HG03354 (cell line): ENCODE results near the gene LDLRAD4.
"Not testable (repeated sequence)": the region's sequence is repeated elsewhere in the genome, so short reads cannot be mapped to it uniquely, and the experiment has no call there.

Source experiments
- ATAC-seq: cut with Tn5 transposase; IDR thresholded peaks from one replicate; pipeline ENCODE4 v1.9.1; 2021; ENCODE audit warnings: mild to moderate bottlenecking; ENCODE audit not compliant: unreplicated experiment, poor library complexity, severe bottlenecking

The LDLRAD4 gene

DNA sequence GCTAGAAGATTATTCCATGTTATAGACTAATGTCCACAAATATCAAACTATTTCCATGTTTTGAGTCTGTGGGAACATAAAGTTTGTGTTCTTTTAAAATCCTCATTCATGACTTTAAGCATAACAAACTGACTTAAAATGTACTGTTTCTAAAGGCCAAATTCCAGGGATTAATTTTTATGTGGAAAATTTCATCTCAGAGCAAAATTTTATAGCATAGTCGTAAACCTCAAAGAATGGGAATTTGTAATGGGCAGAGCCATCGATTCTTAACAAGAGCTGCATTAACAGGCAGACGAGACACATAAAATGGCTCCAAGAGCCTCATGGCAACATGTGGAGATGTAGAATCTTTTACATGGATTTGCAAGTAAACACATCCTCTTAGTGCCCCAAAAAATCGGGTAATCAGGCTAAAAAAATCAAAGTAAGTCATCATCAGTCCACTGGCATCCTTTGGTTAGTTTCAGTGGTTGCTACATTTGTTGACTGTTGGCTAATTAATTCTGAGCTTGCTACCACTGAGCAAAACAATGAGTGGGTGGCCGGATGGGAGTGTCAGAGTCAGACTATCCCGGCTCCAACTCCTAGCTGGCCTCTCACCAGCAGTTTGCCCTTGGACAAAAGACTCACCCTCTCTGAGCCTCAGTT, 388.2 kb downstream of the LDLRAD4 start:
- no peak for ATAC-seq

DNA sequence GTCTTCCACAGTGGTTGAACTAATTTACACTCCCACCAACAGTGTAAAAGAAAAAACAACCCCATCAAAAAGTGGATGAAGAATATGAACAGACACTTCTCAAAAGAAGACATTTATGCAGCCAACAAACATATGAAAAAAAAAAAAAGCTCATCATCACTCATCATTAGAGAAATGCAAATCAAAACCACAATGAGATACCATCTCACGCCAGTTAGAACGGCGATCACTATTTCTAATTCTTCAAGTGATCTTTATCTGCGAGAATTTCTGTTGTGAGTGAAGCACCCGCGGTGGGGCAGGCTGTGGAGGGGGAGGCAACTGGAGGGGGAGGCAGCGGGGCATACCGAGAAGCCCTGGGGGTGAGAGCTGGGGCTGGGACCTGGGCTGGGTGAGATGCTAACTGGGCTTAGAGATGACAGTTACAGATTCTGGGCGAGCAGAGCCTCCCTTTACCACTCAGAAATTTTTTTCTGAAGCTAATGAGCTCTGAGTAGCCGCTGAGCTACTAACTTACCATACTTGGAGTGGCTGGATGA, 389.5 kb downstream of the LDLRAD4 start:
- ATAC-seq, result not testable (repeated sequence)

DNA sequence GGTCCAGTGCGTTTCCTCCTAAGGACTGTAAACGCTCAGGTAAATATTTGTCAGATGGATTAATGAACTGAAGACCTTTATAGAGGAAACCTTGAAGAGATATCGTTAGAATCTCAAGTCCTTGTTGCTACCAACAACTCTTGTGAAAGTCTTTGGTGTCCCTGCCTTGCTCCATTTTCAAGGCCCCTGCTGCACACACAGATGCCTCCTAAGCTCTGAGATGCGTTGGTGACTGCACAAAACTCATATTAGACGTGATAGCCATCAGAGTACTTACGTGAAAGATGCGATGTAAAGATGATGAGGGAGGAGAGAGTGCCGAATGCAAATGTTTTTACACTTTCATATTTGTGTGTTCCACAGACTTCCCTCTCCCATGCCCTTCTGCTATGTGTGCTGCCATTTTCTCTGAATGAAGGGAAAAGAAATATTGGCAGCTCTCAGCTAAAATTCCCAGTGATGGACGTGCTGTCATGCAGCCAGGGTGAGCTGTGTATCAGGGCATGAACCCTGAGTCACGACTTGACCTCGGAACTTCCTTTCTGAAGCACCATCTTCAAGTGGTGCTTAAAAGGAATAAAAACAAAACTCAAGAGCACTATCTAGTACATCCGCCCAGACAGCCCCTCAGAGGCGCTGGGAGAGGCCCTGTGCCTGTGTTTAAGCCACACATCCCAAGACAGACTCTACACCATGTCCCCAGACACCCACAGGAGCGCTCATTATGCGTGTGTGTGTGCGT, 390.4 kb downstream of the LDLRAD4 start:
- ATAC-seq, result no peak

DNA sequence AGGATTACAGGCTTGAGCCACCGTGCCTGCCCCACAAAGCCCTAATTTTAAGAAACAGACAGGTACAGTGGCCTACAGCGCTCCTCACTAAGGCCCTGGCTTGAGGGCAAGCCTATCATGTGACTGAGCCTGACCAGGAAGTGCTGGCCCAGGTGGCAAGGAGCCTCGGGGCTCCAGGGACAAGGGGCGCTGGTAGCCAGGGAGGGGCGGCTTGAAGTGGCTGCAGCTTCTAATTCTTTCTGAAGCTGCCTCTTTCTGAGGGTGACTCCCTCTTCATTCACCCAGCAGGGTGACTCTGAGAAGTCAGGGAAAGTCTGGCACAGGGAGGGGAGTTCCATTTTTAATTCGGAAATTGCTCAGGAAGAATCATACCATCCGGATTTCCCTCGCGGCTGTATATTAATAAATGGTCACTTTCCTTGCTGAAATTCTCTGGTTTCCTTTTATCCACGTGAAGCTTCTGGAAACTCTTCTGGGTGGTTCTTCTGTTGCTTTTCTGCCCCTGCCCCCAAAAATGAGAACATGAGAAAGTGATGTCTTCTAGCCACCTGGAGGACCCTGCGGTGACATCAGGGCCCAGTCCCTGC, 392.1 kb downstream of the LDLRAD4 start:
- no peak for ATAC-seq

DNA sequence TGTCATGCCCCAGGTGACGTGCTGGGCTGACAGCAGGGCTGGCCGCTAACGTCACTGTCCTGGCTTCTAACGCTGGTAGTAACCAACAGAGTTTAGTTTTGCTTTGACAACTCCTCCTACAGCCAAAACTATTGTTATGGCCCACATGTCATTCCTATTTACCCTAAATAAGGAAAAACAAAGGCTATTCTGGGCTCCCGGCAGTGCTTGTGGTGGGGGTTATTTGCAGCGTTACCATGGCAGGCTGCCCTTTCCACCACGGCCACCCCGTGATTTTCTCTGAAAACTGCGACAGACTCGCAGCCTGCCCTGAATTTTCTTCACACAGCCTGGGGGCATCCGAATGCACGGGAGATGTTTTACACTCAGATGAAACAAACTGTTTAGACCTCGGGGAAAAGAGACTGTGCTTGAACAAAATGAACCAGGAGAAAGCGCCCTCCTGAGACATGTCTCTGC, 392.6 kb downstream of the LDLRAD4 start:
- ATAC-seq, result peak; percentile 46

DNA sequence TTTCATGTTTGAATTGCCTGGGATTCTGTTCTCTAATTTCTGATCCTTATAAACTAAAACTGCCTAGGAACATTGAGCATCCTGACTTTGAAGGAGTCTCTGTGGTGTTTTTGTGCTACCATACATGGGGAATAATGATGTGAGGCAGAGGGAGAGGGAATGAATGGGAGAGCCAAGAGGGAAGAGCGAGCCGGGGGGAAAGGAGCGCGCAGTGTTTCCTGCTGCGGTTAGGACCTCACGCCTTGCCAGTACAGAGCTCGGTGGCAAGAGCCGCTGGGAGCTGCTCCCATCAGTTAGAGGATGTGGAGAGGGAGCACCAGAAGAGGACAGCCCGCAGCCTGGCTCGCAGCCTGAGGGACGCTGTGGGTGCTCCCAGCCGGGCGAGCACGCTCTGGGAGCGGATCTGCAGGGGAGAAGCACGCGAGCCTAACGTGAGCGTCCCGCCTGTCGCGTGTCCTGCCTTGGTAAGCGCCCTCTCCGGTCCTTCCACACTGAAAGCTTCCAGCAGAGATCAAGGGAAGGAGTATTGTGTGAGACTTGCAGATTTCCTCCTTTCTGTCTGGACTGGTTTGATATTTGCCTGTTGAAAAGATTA, 393.1 kb downstream of the LDLRAD4 start:
- peak; percentile 2 for ATAC-seq

DNA sequence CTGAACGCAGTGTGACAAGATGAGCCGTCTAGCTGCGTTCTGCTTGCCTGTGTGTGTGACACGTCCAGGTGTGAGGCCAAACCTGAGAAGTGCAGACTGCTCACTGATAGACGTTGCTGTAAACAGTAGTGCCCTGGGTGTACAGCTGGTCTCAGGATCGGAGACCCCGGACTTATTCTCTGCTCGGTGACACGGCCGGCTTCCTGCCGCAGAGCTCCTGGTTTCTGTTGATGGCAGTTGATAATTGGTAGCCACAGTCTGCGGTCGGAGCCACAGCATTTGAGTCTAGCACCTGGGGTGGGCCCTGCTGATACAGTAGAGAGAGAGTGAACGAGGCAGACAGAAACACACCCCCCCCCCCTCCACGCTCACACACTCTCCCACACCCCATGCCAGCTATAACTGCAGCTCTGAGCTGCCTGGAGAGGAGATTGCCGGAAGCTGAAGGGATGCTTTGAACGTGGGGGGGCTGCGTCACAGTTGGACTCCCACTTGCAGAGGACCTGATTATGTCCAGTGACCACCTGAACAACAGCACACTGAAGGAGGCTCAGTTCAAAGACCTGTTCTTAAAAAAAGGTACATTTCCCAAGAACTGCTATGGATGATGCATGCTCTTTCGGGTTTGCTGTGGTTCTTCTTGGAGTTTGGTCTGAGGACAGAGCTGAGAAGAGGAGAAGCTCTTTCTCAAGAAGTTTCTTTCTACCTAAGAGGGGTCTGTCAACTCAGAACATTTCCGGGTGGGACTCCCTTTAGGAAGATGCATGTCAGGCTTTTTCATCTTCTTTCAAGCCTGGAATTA, 393.8 kb downstream of the LDLRAD4 start:
- ATAC-seq, result peak; percentile 66

DNA sequence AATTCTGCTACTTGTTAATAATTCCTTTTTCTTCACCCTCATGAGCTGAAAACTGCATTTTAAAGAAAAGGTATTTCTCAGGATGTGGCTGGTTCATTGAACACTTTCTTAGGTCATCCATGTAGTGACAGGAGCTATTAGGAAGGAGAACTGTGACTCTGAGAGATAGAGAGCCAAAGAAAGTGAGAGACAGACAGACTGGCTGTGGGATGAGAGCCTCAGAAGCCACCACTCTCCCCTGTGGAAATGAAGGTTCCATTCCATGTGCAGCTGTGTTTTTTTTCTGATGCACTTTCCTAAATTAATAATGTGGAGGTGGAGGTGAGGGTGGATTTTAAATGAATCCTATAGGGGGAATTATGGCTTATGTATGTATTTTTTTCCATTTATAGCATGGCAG, 394.5 kb downstream of the LDLRAD4 start:
- no peak for ATAC-seq

DNA sequence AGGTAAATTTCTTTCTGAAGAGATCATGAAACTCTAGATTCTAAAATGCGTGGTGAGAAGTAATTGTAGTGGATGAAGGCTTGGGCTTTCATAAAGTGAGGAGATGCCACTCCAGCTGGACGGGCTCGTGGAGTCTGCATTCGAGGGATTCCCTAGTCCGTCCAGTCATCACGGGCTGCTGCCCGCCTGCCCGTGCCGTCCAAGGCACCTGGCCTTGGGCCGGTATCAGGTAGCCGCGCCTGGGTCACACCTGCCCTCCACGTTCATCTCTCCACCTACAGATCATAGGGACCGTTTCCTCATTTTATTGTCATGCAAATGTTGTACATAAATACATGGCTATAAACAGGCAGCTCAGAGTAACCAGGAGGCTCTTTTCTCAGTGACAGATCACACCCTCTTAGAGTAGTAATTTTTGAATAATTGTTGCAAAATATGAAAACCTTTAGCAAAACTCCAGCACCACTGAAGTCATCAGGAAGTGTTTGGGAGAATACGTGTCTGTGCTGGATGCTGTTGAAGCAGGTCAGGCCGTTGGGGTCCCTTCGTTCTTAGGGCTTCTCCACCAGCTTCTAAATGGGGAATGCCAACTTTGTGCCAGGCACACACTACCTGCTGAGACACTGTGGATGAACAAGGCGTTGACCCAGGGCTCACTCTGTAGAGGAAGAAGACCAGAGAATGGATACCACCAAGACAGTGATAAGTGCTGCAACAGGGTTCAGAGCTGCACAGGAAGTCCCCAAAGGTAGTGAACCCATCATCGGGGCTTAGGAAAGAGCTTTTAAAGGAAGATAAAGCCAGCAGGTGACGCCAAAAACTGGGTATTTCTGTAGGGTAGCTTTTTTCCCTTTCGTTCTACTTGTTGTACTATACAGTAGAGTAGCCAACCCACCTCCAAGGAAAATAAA, 395.3 kb downstream of the LDLRAD4 start:
- ATAC-seq, result no peak

DNA sequence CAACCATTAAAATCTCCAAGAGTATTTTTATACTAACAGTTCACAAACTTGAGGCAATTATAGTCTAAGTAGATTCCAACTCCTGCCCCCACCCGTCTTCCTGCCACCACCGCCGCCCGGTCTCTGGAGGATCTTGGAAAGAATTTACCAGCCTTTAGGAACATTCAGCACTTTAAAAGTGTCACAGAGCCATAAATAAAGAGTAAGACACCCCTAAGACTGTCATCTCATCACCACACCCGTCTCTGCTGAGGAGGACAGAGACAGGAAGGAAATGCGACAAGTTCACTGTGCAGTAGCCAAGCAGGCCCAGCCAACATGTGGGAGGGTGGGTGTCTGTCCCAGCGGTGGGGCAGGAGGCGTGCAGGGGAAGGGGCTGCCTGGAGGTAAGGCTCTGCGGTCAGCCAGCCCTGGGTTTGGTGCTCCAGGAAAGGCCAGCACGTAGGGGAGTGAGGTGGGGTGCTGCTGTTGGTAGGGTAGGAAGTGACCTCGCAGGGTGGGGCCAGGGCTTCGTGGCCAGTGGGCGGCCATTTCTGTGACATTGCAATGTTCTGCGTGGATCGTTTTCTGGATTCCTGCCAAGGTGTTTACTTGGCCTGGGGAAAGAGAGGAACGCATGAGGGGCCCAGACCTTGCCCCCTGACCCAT, 396.2 kb downstream of the LDLRAD4 start:
- ATAC-seq, result no peak

DNA sequence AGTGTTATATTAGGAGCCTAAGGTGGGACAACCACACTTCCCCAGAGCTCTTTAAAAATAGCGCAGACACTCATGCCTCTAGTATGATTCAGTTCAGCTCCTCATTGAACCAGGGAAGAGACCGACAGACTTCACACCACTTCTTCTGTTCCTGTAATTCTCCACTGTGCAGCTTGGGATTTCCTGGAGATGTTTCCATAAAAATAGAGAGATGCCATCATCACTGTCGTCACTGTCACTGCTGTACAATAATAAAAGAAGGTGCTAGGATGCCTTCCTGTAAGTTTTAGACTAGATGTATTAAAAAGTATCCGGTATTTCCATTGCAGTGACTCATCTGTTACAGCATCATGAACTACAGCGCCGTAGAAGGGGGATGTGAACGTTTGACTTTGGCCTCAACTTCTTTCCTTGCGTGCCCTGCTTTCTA, 396.9 kb downstream of the LDLRAD4 start:
- no peak for ATAC-seq

DNA sequence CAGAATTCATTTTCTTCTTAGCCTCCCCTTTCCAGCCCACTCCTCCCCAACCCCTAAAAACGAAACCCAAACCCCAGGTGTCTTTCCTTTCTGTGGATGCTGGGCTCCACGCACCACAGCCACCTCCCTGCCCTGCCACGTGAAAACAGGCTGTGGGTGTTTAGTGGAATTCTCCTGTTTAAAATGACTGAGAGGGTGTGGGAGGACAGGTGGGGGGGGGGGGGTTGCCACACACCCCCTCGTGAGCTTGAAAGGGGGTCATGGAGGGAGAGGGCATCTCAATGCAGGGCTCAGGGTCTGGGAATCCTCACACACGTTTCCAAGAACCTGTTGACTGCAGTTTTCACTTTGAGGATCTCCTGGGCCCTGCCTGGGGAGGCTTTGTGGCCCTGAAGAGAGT, 397.5 kb downstream of the LDLRAD4 start:
- no peak for ATAC-seq

DNA sequence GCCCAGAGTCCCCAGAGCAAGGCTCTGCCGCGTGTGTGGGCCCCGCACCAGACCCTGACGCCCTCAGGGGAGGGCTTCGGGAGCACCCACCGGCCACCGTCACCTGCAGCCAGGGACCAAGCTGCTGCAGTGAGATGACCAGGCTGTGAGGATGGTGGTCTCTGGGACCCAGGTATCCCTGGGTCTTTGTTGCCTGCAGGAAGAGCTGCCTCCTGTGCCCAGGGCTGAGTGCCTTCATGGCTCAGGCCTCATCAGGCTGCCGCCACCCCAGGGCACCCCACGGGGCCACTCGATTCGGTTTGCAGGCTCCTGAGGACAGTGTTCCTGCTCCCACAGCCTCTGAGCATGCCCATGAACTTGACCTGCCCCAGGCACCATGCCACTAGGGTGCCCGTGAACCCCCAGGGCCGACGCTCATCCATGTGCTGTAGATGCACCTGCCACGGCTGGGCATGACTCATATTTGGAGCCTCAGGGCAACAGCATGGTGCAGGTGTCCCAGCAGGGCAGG, 398.0 kb downstream of the LDLRAD4 start:
- no peak for ATAC-seq

DNA sequence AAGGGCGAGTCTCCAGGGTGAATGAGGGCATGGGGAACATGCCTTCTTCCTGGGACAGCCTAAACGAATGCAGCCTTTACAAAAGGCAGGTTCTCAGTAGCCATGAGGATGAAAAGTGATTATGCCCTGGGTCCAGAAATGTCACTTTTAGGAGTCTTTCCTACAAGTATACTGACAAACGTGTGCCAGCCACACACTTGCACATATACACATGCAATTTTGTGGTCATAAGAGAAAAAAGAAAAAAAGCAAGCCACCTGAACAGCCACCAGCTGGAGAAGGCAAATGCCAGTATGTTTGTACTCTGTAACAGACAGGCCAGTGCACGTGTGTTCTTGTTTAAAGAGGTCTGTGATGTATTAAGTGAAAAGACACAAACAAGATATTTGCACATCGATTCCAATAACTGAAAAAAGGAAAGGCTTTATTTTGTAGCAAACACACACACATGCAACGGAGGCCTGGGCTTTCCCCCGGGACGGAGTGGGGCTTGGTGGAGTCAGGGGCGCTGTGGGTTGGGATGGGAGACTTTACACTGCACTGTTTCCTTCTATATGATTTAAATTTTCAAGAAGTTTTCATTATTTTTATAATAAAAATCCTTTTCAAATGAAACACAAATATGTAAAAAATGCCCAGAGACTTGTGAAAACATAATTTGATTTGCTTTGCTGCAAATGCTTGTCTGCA, 399.4 kb downstream of the LDLRAD4 start:
- no peak for ATAC-seq

DNA sequence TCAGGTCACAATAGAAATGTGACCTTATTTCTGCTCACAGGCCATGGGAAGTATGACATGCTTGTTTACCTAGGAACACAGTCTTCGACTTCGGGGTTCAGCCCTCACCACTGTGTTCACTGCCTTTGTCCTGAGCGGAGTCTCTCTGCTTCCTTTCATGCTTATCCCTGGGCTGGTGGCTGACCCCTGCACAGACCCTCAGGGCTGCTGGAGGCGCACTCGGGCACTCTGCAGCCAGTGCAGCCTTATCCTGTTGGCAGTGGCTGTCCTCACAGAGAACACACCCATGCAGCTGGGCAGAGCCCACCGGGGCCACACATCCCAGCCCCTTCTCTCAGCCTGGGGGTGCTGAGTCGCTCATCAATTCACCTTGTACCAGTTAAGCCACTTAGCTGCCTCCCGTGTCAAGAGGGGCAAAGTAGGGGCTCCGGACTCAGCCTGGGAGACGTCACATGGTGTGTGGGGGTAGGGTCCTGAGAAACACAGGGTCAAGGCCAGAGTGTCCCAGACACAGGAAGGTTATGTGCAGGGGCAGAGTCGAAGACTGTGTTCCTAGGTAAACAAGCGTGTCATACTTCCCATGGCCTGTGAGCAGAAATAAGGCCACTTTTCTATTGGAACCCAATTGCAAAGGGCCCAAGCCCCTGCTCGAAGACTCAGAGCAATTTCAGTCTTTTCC, 400.3 kb downstream of the LDLRAD4 start:
- no peak for ATAC-seq

DNA sequence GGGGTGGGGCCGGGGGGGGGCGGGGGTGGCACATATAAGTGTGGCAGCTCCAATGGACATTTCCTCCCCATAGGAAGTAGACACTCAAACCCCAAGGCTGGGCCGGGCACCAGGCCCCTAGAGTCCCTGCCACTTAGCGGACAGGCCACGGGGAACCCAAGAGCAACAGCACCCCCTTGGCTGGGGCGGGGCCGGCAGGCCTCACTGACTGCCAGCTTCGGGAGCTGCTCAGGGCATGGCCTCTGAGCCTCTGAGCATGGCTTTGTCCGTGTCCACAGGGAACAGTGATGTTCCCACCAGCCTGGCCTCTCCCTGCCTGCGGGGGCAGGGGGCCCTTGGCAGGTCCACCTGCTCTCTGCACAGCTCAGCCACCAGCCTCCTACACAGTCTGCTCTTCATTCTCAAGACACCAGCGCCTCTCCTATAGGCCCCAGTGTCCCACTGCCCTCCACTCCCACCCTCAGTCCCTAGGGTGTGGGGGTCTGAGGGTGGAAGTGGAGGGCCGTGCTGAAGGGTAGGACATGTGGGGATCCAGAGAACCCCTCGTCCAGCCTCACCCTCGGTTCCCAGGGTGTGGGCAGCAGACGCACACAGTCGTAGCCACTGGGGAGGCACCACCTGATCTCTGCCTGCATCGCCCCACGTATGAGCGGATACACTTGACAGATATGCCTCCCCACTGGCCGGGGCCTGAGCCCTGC, 401.1 kb downstream of the LDLRAD4 start:
- no peak for ATAC-seq
